H9 (cell line): ENCODE measurements around the gene AVEN. TPM values are rescaled to one million over a fixed set of nuclear protein-coding genes. Genes with fewer than 3 reads are reported as not detected.

ENCODE experiments used
- DNase-seq: peaks from one replicate; pipeline ENCODE4 v3.0.0-alpha.2; 2017
- H2AFZ ChIP-seq: one replicate; pipeline ENCODE4 v1.6.1; 2013; ENCODE audit warnings: mild to moderate bottlenecking, low read length, control low read depth, moderate library complexity
- H2AK5ac ChIP-seq: 2 replicates; pipeline ENCODE4 v1.6.1; 2013; ENCODE audit warnings: low read length, control low read depth, mixed read lengths; ENCODE audit not compliant: insufficient read length
- H2BK120ac ChIP-seq: one replicate; pipeline ENCODE4 v1.6.1; 2013; ENCODE audit warnings: low read depth, mild to moderate bottlenecking, low read length, control low read depth, inconsistent platforms; ENCODE audit not compliant: poor library complexity, severe bottlenecking
- H2BK12ac ChIP-seq: 2 replicates; pipeline ENCODE4 v1.6.1; 2013; ENCODE audit warnings: low read length, control low read depth, mixed read lengths, low read depth; ENCODE audit not compliant: insufficient read length
- H2BK15ac ChIP-seq: 2 replicates; pipeline ENCODE4 v1.6.1; 2013; ENCODE audit warnings: low read depth, low read length, control low read depth
- H2BK20ac ChIP-seq: one replicate; pipeline ENCODE4 v1.6.1; 2013; ENCODE audit warnings: low read depth, mild to moderate bottlenecking, low read length, control low read depth, inconsistent platforms; ENCODE audit not compliant: poor library complexity, severe bottlenecking
- H2BK5ac ChIP-seq: 2 replicates; pipeline ENCODE4 v1.6.1; 2013; ENCODE audit warnings: low read length, control low read depth, mixed read lengths; ENCODE audit not compliant: insufficient read length
- H3K14ac ChIP-seq: 2 replicates; pipeline ENCODE4 v1.6.1; 2013; ENCODE audit warnings: low read length, control low read depth; ENCODE audit not compliant: insufficient read depth
- H3K18ac ChIP-seq: 2 replicates; pipeline ENCODE4 v1.6.1; 2013; ENCODE audit warnings: low read depth, mild to moderate bottlenecking, mixed read lengths, low read length, control low read depth; ENCODE audit not compliant: insufficient read length
- H3K23ac ChIP-seq: 2 replicates; pipeline ENCODE4 v1.6.1; 2013; ENCODE audit warnings: low read length, control low read depth, mixed read lengths, low read depth; ENCODE audit not compliant: insufficient read length
- H3K23me2 ChIP-seq: 2 replicates; pipeline ENCODE4 v1.6.1; 2013; ENCODE audit warnings: low read depth, mild to moderate bottlenecking, mixed read lengths, low read length, control low read depth; ENCODE audit not compliant: insufficient read length, poor library complexity, severe bottlenecking
- H3K27ac ChIP-seq: 2 replicates; pipeline ENCODE4 v1.5.1; 2013; ENCODE audit warnings: low read length, control low read depth, mixed read lengths, low read depth; ENCODE audit not compliant: insufficient read length
- H3K27me3 ChIP-seq: 2 replicates; pipeline ENCODE4 v1.6.1; 2013; ENCODE audit warnings: low read length, control low read depth, inconsistent platforms; ENCODE audit not compliant: insufficient read depth
- H3K4ac ChIP-seq: 2 replicates; pipeline ENCODE4 v1.6.1; 2013; ENCODE audit warnings: low read depth, mild to moderate bottlenecking, control low read depth, inconsistent platforms, low read length, moderate library complexity
- H3K4me1 ChIP-seq: 2 replicates; pipeline ENCODE4 v1.6.1; 2013; ENCODE audit warnings: low read length, control low read depth, inconsistent platforms; ENCODE audit not compliant: insufficient read depth
- H3K4me2 ChIP-seq: 2 replicates; pipeline ENCODE4 v1.6.1; 2013; ENCODE audit warnings: low read length, control low read depth, mixed read lengths; ENCODE audit not compliant: insufficient read length, insufficient read depth
- H3K56ac ChIP-seq: 2 replicates; pipeline ENCODE4 v1.6.1; 2013; ENCODE audit warnings: low read depth, mild to moderate bottlenecking, mixed read lengths, low read length, control low read depth; ENCODE audit not compliant: insufficient read length
- H3K79me1 ChIP-seq: 2 replicates; pipeline ENCODE4 v1.6.1; 2013; ENCODE audit warnings: low read depth, mild to moderate bottlenecking, moderate library complexity, low read length, control low read depth, inconsistent platforms; ENCODE audit not compliant: insufficient read depth, poor library complexity, severe bottlenecking
- H3K79me2 ChIP-seq: 2 replicates; pipeline ENCODE4 v1.6.1; 2013; ENCODE audit warnings: low read length, control low read depth, inconsistent platforms; ENCODE audit not compliant: insufficient read depth
- H3K9ac ChIP-seq: 2 replicates; pipeline ENCODE4 v1.6.1; 2013; ENCODE audit warnings: low read length, control low read depth, mixed read lengths; ENCODE audit not compliant: insufficient read length; ENCODE audit errors: extremely low read depth
- H3K9me3 ChIP-seq: one replicate; pipeline ENCODE4 v1.6.1; 2013; ENCODE audit warnings: low read depth, low read length, inconsistent platforms; ENCODE audit not compliant: control insufficient read depth
- H3T11ph ChIP-seq: one replicate; pipeline ENCODE4 v1.6.1; 2013; ENCODE audit warnings: mild to moderate bottlenecking, low read length, control low read depth, inconsistent platforms
- H4K20me1 ChIP-seq: one replicate; pipeline ENCODE4 v1.6.1; 2013; ENCODE audit not compliant: control insufficient read depth, insufficient read length, insufficient read depth
- H4K5ac ChIP-seq: 2 replicates; pipeline ENCODE4 v1.6.1; 2013; ENCODE audit warnings: low read depth, mild to moderate bottlenecking, mixed read lengths, low read length, control low read depth; ENCODE audit not compliant: insufficient read length
- H4K8ac ChIP-seq: replicated peaks from 2 replicates; pipeline ENCODE4 v1.6.1; 2013; ENCODE audit warnings: low read length, control low read depth, mixed read lengths, low read depth; ENCODE audit not compliant: insufficient read length
- H4K91ac ChIP-seq: 2 replicates; pipeline ENCODE4 v1.6.1; 2013; ENCODE audit warnings: low read depth, mild to moderate bottlenecking, moderate library complexity, mixed read lengths, low read length, control low read depth; ENCODE audit not compliant: insufficient read length
- H3K27ac Mint-ChIP-seq, 3 experiments: 2 replicates in 2 of 3; 3 replicates in 1 of 3; pipeline ENCODE4 v1.8.0; 2020 to 2021; ENCODE audit warnings: mixed read lengths in 3 of 3, mild to moderate bottlenecking in 1 of 3, moderate library complexity in 1 of 3
- H3K27me3 Mint-ChIP-seq: 2 replicates; pipeline ENCODE4 v1.8.0; 2021; ENCODE audit warnings: low read depth, mild to moderate bottlenecking, moderate library complexity, mixed read lengths
- H3K36me3 Mint-ChIP-seq, 3 experiments: 2 replicates in 2 of 3; 3 replicates in 1 of 3; pipeline ENCODE4 v1.8.0; 2020 to 2021; ENCODE audit warnings: low read depth in 3 of 3, mixed read lengths in 3 of 3; ENCODE audit not compliant: insufficient read depth in 1 of 3
- H3K4me1 Mint-ChIP-seq, 2 experiments: 2 replicates each; pipeline ENCODE4 v1.8.0; 2020; ENCODE audit warnings: mixed read lengths in 2 of 2
- H3K4me3 Mint-ChIP-seq, 2 experiments: 2 replicates in 1 of 2; 3 replicates in 1 of 2; pipeline ENCODE4 v1.8.0; 2020 to 2021; ENCODE audit warnings: mild to moderate bottlenecking in 2 of 2, mixed read lengths in 2 of 2, moderate library complexity in 1 of 2
- H3K9me3 Mint-ChIP-seq, 2 experiments: 2 replicates in 1 of 2; 3 replicates in 1 of 2; pipeline ENCODE4 v1.8.0; 2020; ENCODE audit warnings: mild to moderate bottlenecking in 2 of 2, mixed read lengths in 2 of 2, moderate library complexity in 1 of 2
- CTCF ChIP-seq: fragments of 200-600 bp; sonication (generic); conservative IDR thresholded peaks from 3 replicates; pipeline ENCODE4 v1.8.0; 2021; ENCODE audit warnings: antibody characterized with exemption, mild to moderate bottlenecking
- WGBS: extraction: QIAGEN DNeasy Blood & Tissue Kit; methylation state at CpG from one replicate; pipeline ENCODE4 v1.1.7; 2013; ENCODE audit warnings: missing lambda C conversion rate, low lambda C conversion rate, mixed read lengths; ENCODE audit not compliant: insufficient read length; ENCODE audit errors: extremely low coverage; 5-methylcytosine and 5-hydroxymethylcytosine counted together
- total RNA-seq: library from RNA; stranded (reverse); gene quantifications from 2 replicates; pipeline ENCODE4 v1.2.1, GENCODE V29; 2021

Gene AVEN
- total RNA-seq, 1 experiment from 2014 or later = 16.1 TPM

- Histone ChIP-seq H3K14ac (no peak overlapping the region), H4K5ac (no peak overlapping the region), H3K18ac (no peak overlapping the region), H3K79me1 (no peaks in the 10 kb centered on the region), H3K79me2 (no peaks in the 10 kb centered on the region), H4K20me1 (no peaks in the 10 kb centered on the region), H2BK5ac (no peak overlapping the region), H3K23me2 (no peaks in the 10 kb centered on the region), H3K27me3 (no peaks in the 10 kb centered on the region), H2BK120ac (no peak overlapping the region), H3K56ac (no peak overlapping the region), H4K8ac (no peak overlapping the region), H2BK20ac (no peak overlapping the region), H3K9me3 (no peaks in the 10 kb centered on the region), H4K91ac (no peak overlapping the region), H3T11ph (no peak overlapping the region), H3K27ac (no peak overlapping the region), H3K23ac (no peak overlapping the region), H3K9ac (no peak overlapping the region), H2AK5ac (no peak overlapping the region), H2BK12ac (no peak overlapping the region), H3K4ac (no peak overlapping the region), H2BK15ac (no peak overlapping the region), H3K4me1 (peaks cover 2% of the 10 kb centered on the region; the same call in 1 of the 2 replicates), H2AFZ (no peak overlapping the region), H3K4me2 (no peak overlapping the region)
- Mint-ChIP-seq H3K9me3 (no peaks in the 10 kb centered on the region; a peak in 1 of 5 replicates), H3K4me1 (peaks cover 20 to 21% of the 10 kb centered on the region in 2 experiments), H3K27ac (no peak overlapping the region), H3K36me3 (peaks cover 14 to 23% (median 15%) of the 10 kb centered on the region in 3 experiments), H3K4me3 (no peak overlapping the region), H3K27me3 (no peaks in the 10 kb centered on the region)
- no peak for DNase-seq
- no peak for TF ChIP-seq CTCF
- no CpG with 5 or more reads among the region's 16 CpGs for WGBS
Observed at GRCh38 chr15:34018021-34018645, 20.9 kb downstream of the AVEN start.
